Activated CD4-positive, alpha-beta T cell treated with anti-CD3 and anti-CD28 coated beads, Interleukin-2, amount 10 ng/mL, durations not matched to agents 24 days and 14 days (primary cell): ENCODE data around the gene TMEM154. TPM values are rescaled to one million over a fixed set of nuclear protein-coding genes. Genes with fewer than 3 reads are reported as not detected.

Experiments used
- DNase-seq: peaks from one replicate; pipeline ENCODE4 v3.0.0; 2022
- H3K27ac Mint-ChIP-seq: one replicate; pipeline ENCODE4 v1.8.0; 2022; ENCODE audit warnings: mild to moderate bottlenecking, mixed read lengths
- H3K27me3 Mint-ChIP-seq: one replicate; pipeline ENCODE4 v1.8.0; 2022; ENCODE audit warnings: mixed read lengths
- H3K36me3 Mint-ChIP-seq: one replicate; pipeline ENCODE4 v1.8.0; 2022; ENCODE audit warnings: low read depth, mild to moderate bottlenecking, mixed read lengths
- H3K4me1 Mint-ChIP-seq: one replicate; pipeline ENCODE4 v1.8.0; 2021; ENCODE audit warnings: mixed read lengths
- H3K4me3 Mint-ChIP-seq: one replicate; pipeline ENCODE4 v1.8.0; 2022; ENCODE audit warnings: mild to moderate bottlenecking, moderate library complexity, mixed read lengths
- H3K9me3 Mint-ChIP-seq: one replicate; pipeline ENCODE4 v1.8.0; 2021; ENCODE audit warnings: mixed read lengths
- intact Hi-C: fragments of 100-400 bp; cut with micrococcal nuclease; formaldehyde crosslinking; loops from one replicate; pipeline ENCODE4 v1.15.1; 2023
- total RNA-seq: library from RNA; stranded (reverse); gene quantifications from 2 replicates; pipeline ENCODE4 v1.2.3, GENCODE V29; 2022

Gene TMEM154
- total RNA-seq, 1 donor from 2014 or later: 9.0 TPM

- Mint-ChIP-seq H3K27ac (no peak overlapping the region), H3K36me3 (no peaks in the 10 kb centered on the region), H3K4me1 (no peaks in the 10 kb centered on the region), H3K27me3 (peaks cover 15% of the 10 kb centered on the region), H3K4me3 (no peak overlapping the region), H3K9me3 (no peaks in the 10 kb centered on the region)
- intact Hi-C loops: no loop called here
- DNase-seq: no peak
Observed at GRCh38 chr4:152618971-152619370, 60.8 kb downstream of the TMEM154 start.

- H3K27me3 Mint-ChIP-seq: peaks cover 21% of the 10 kb centered on the region
- no peak overlapping the region for H3K27ac Mint-ChIP-seq
- H3K36me3 Mint-ChIP-seq: no peaks in the 10 kb centered on the region
- no peak for DNase-seq
- intact Hi-C loops: no loop called here
- H3K4me1 Mint-ChIP-seq: no peaks in the 10 kb centered on the region
- H3K4me3 Mint-ChIP-seq: no peak overlapping the region
- H3K9me3 Mint-ChIP-seq: no peaks in the 10 kb centered on the region
Observed at GRCh38 chr4:152616804-152617203, 63.0 kb downstream of the TMEM154 start.

GRCh38 chr4:152613841-152614721 is 65.7 kb downstream of the TMEM154 start:
- intact Hi-C loops: no loop called here
- H3K4me1 Mint-ChIP-seq: no peaks in the 10 kb centered on the region

GRCh38 chr4:152613351-152613750 is 66.4 kb downstream of the TMEM154 start:
- Mint-ChIP-seq H3K9me3 (no peaks in the 10 kb centered on the region), H3K36me3 (no peaks in the 10 kb centered on the region), H3K27ac (no peak overlapping the region), H3K4me3 (no peak overlapping the region), H3K4me1 (no peaks in the 10 kb centered on the region), H3K27me3 (peaks cover 30% of the 10 kb centered on the region)
- no peak for DNase-seq
- intact Hi-C loops: no loop called here

More at GRCh38 chr4:152613841-152614721, 65.7 kb downstream of the TMEM154 start:
- DNase-seq: no peak
- Mint-ChIP-seq H3K9me3 (no peaks in the 10 kb centered on the region), H3K4me3 (no peak overlapping the region), H3K27me3 (peaks cover 33% of the 10 kb centered on the region), H3K36me3 (no peaks in the 10 kb centered on the region), H3K27ac (no peak overlapping the region)

- intact Hi-C loops: no loop called here
- Mint-ChIP-seq H3K27me3 (peaks cover 28% of the 10 kb centered on the region), H3K27ac (no peak overlapping the region), H3K36me3 (no peaks in the 10 kb centered on the region), H3K4me1 (no peaks in the 10 kb centered on the region), H3K9me3 (no peaks in the 10 kb centered on the region), H3K4me3 (no peak overlapping the region)
- no peak for DNase-seq
Observed at GRCh38 chr4:152610131-152610530, 69.7 kb downstream of the TMEM154 start.

- H3K27ac Mint-ChIP-seq: no peak overlapping the region
- no peak overlapping the region for H3K4me3 Mint-ChIP-seq
- peaks cover 24% of the 10 kb centered on the region for H3K27me3 Mint-ChIP-seq
- no peak for DNase-seq
- intact Hi-C loops: no loop called here
- no peaks in the 10 kb centered on the region for H3K9me3 Mint-ChIP-seq
- no peaks in the 10 kb centered on the region for H3K36me3 Mint-ChIP-seq
- no peaks in the 10 kb centered on the region for H3K4me1 Mint-ChIP-seq
Observed at GRCh38 chr4:152609481-152609880, 70.3 kb downstream of the TMEM154 start.

GRCh38 chr4:152607178-152607577 is 72.6 kb downstream of the TMEM154 start:
- H3K4me1 Mint-ChIP-seq: no peaks in the 10 kb centered on the region
- intact Hi-C loops: no loop called here

GRCh38 chr4:152606753-152607152 is 73.0 kb downstream of the TMEM154 start:
- intact Hi-C loops: no loop called here
- Mint-ChIP-seq H3K27ac (no peak overlapping the region), H3K9me3 (no peaks in the 10 kb centered on the region), H3K27me3 (peaks cover 17% of the 10 kb centered on the region), H3K4me3 (no peak overlapping the region), H3K36me3 (no peaks in the 10 kb centered on the region), H3K4me1 (no peaks in the 10 kb centered on the region)
- DNase-seq: no peak

More at GRCh38 chr4:152607178-152607577, 72.6 kb downstream of the TMEM154 start:
- H3K27me3 Mint-ChIP-seq: peaks cover 15% of the 10 kb centered on the region
- DNase-seq: no peak
- H3K4me3 Mint-ChIP-seq: no peak overlapping the region
- H3K9me3 Mint-ChIP-seq: no peaks in the 10 kb centered on the region
- H3K36me3 Mint-ChIP-seq: no peaks in the 10 kb centered on the region
- H3K27ac Mint-ChIP-seq: no peak overlapping the region

GRCh38 chr4:152605641-152606335 is 74.0 kb downstream of the TMEM154 start:
- Mint-ChIP-seq H3K27ac (no peak overlapping the region), H3K9me3 (no peaks in the 10 kb centered on the region), H3K4me3 (no peak overlapping the region), H3K36me3 (no peaks in the 10 kb centered on the region), H3K27me3 (peaks cover 13% of the 10 kb centered on the region), H3K4me1 (no peaks in the 10 kb centered on the region)
- DNase-seq: no peak
- intact Hi-C loops: no loop called here

- DNase-seq: no peak
- intact Hi-C loops: no loop called here
- Mint-ChIP-seq H3K9me3 (no peaks in the 10 kb centered on the region), H3K27ac (no peak overlapping the region), H3K4me3 (no peak overlapping the region), H3K36me3 (no peaks in the 10 kb centered on the region), H3K27me3 (peaks cover 11% of the 10 kb centered on the region), H3K4me1 (no peaks in the 10 kb centered on the region)
Observed at GRCh38 chr4:152605031-152605430, 74.8 kb downstream of the TMEM154 start.

GRCh38 chr4:152601156-152601555 is 78.6 kb downstream of the TMEM154 start:
- Mint-ChIP-seq H3K27me3 (peaks cover 5% of the 10 kb centered on the region), H3K9me3 (no peaks in the 10 kb centered on the region), H3K36me3 (no peaks in the 10 kb centered on the region), H3K4me3 (no peak overlapping the region), H3K27ac (no peak overlapping the region), H3K4me1 (no peaks in the 10 kb centered on the region)
- intact Hi-C loops: no loop called here
- no peak for DNase-seq

- Mint-ChIP-seq H3K9me3 (no peaks in the 10 kb centered on the region), H3K27ac (no peak overlapping the region), H3K4me3 (no peak overlapping the region), H3K27me3 (peaks cover 2% of the 10 kb centered on the region), H3K4me1 (no peaks in the 10 kb centered on the region), H3K36me3 (no peaks in the 10 kb centered on the region)
- intact Hi-C loops: no loop called here
- DNase-seq: no peak
Observed at GRCh38 chr4:152599636-152600035, 80.2 kb downstream of the TMEM154 start.

GRCh38 chr4:152599095-152599494 is 80.7 kb downstream of the TMEM154 start:
- H3K4me1 Mint-ChIP-seq: no peaks in the 10 kb centered on the region
- H3K27me3 Mint-ChIP-seq: peaks cover 2% of the 10 kb centered on the region
- intact Hi-C loops: no loop called here
- H3K27ac Mint-ChIP-seq: no peak overlapping the region
- H3K4me3 Mint-ChIP-seq: no peak overlapping the region
- H3K36me3 Mint-ChIP-seq: no peaks in the 10 kb centered on the region
- no peak for DNase-seq
- H3K9me3 Mint-ChIP-seq: no peaks in the 10 kb centered on the region

GRCh38 chr4:152598454-152598853 is 81.3 kb downstream of the TMEM154 start:
- intact Hi-C loops: no loop called here
- DNase-seq: no peak
- H3K36me3 Mint-ChIP-seq: no peaks in the 10 kb centered on the region
- H3K9me3 Mint-ChIP-seq: no peaks in the 10 kb centered on the region
- no peaks in the 10 kb centered on the region for H3K4me1 Mint-ChIP-seq
- no peak overlapping the region for H3K4me3 Mint-ChIP-seq
- H3K27me3 Mint-ChIP-seq: peaks cover 6% of the 10 kb centered on the region
- no peak overlapping the region for H3K27ac Mint-ChIP-seq
